Chondrocyte (in vitro differentiated cells): ENCODE measurements around the gene OSR1. TPM values are rescaled to one million over a fixed set of nuclear protein-coding genes. Genes with fewer than 3 reads are reported as not detected.

Source experiments
- DNase-seq: peaks from one replicate; pipeline ENCODE4 v3.0.0; 2021; ENCODE audit warnings: mixed read lengths, low spot score
- H3K27ac Mint-ChIP-seq: one replicate; pipeline ENCODE4 v1.8.0; 2021; ENCODE audit warnings: mild to moderate bottlenecking, moderate library complexity, mixed read lengths; ENCODE audit not compliant: unreplicated experiment
- H3K27me3 Mint-ChIP-seq: 2 replicates; pipeline ENCODE4 v1.8.0; 2021; ENCODE audit warnings: low read depth, mixed read lengths
- H3K36me3 Mint-ChIP-seq: 2 replicates; pipeline ENCODE4 v1.8.0; 2021; ENCODE audit warnings: low read depth, mixed read lengths
- H3K4me1 Mint-ChIP-seq: 2 replicates; pipeline ENCODE4 v1.8.0; 2021; ENCODE audit warnings: low read depth, mild to moderate bottlenecking, mixed read lengths
- H3K4me3 Mint-ChIP-seq: one replicate; pipeline ENCODE4 v1.8.0; 2021; ENCODE audit warnings: mild to moderate bottlenecking, moderate library complexity, mixed read lengths; ENCODE audit not compliant: unreplicated experiment
- H3K9me3 Mint-ChIP-seq: 2 replicates; pipeline ENCODE4 v1.8.0; 2021; ENCODE audit warnings: low read depth, mixed read lengths
- CTCF ChIP-seq: fragments of 200-600 bp; sonication (generic); IDR thresholded peaks from 2 replicates; pipeline ENCODE4 v1.5.0; 2021; ENCODE audit warnings: antibody characterized with exemption, mild to moderate bottlenecking, moderate library complexity
- total RNA-seq: library from RNA; stranded (reverse); gene quantifications from 3 replicates; pipeline ENCODE4 v1.2.1, GENCODE V29; 2021

Gene OSR1
- total RNA-seq, 1 donor from 2014 or later: 34.5 TPM

GRCh38 chr2:19355416-19355821 lies 3.0 kb downstream of the OSR1 start:
- DNase-seq: peak; percentile 64
- Mint-ChIP-seq H3K27ac (peak overlapping the region; percentile 10), H3K4me3 (peak overlapping the region; percentile 52), H3K4me1 (peaks cover 45% of the 10 kb centered on the region), H3K9me3 (no peaks in the 10 kb centered on the region), H3K27me3 (peaks cover 10% of the 10 kb centered on the region), H3K36me3 (peaks cover 19% of the 10 kb centered on the region)
- no peak for TF ChIP-seq CTCF

DNA sequence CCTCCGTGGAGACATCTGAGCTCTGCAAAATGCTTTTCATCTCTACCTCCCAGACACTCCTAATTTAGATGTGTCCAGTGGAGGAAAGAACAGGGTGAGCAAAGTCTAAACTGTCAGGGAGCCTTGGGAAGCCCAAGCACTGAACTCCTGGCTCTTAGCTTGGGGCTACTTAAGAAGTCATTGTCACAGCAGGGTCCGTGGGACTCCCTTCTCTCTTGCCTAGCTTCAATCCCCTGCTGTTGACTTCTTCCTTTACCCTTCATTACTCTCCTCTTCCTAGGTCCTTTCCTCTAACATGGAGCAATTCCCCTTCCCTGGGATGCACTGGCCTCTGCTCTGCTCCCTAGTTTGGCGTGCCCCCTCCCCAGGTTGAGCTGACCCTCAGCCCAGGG lies 3.4 kb downstream of the OSR1 start:
- peak overlapping the region; percentile 52 for H3K4me3 Mint-ChIP-seq
- H3K27me3 Mint-ChIP-seq: peaks cover 10% of the 10 kb centered on the region
- no peak for DNase-seq
- H3K9me3 Mint-ChIP-seq: no peaks in the 10 kb centered on the region
- peaks cover 19% of the 10 kb centered on the region for H3K36me3 Mint-ChIP-seq
- peak overlapping the region; percentile 10 for H3K27ac Mint-ChIP-seq
- H3K4me1 Mint-ChIP-seq: peaks cover 45% of the 10 kb centered on the region
- no peak for TF ChIP-seq CTCF

- Mint-ChIP-seq H3K27me3 (peaks cover 10% of the 10 kb centered on the region), H3K9me3 (no peaks in the 10 kb centered on the region), H3K4me3 (no peak overlapping the region), H3K36me3 (peaks cover 19% of the 10 kb centered on the region), H3K27ac (no peak overlapping the region), H3K4me1 (peaks cover 41% of the 10 kb centered on the region)
- TF ChIP-seq CTCF: no peak
- DNase-seq: peak; percentile 71
Observed at GRCh38 chr2:19353721-19354050, 4.7 kb downstream of the OSR1 start.

GRCh38 chr2:19352946-19353720 lies 5.3 kb downstream of the OSR1 start:
- peaks cover 10% of the 10 kb centered on the region for H3K27me3 Mint-ChIP-seq
- peak; percentile 9 for TF ChIP-seq CTCF
- H3K4me1 Mint-ChIP-seq: peaks cover 41% of the 10 kb centered on the region
- peak; percentile 78 for DNase-seq
- H3K4me3 Mint-ChIP-seq: no peak overlapping the region
- H3K36me3 Mint-ChIP-seq: peaks cover 19% of the 10 kb centered on the region
- H3K27ac Mint-ChIP-seq: no peak overlapping the region
- H3K9me3 Mint-ChIP-seq: no peaks in the 10 kb centered on the region

DNA sequence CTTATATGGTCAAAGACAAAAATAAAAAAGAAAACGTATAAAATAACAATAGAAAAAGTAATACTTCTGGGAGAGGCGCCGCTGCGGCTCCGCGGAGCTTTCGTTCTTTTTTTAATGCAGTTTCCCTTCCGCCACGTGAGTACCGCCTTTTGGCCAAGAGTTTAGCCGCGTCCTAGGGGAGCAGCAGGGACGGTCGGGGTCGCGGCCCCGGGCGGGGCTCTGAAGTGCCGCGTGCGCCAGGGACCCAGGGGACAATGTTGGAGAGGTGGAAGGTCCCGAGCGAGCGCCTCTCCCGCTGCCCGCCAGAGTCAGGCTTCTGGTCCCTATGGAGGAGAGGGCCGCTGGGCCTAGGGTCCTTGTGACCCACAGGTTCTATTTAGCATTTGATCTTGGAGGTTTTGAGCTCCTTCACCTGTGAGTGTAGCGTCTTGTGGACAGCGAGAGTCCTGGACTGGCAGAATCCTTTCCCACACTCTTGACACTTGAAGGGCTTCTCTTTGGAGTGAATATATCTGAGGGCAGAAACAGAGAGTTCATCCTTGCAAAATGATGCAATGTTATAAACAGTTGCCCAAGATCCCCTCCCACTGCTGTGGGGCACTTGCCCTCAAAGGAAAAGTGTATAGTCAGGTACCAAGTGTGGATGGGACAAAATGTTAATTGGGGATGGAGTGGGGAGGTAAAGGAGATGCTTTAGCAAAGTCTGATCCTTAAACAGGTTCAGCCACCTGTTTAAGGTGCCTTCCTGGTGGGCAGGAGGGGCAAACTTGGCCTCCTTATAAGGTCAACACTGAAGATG lies 6.3 kb downstream of the OSR1 start:
- Mint-ChIP-seq H3K9me3 (no peaks in the 10 kb centered on the region), H3K27ac (peak overlapping the region; percentile 70), H3K36me3 (peaks cover 19% of the 10 kb centered on the region), H3K4me3 (no peak overlapping the region), H3K27me3 (peaks cover 10% of the 10 kb centered on the region), H3K4me1 (peaks cover 37% of the 10 kb centered on the region)
- TF ChIP-seq CTCF: no peak
- DNase-seq: peak; percentile 89
